GM12878 (cell line): ENCODE data around the gene FUT8. TPM values are rescaled to one million over a fixed set of nuclear protein-coding genes. Genes with fewer than 3 reads are reported as not detected.

ENCODE experiments used
- ATAC-seq: fragments of 200-7000 bp; cut with Tn5 transposase; 3 replicates; pipeline ENCODE4 v1.9.1; 2020; ENCODE audit warnings: mild to moderate bottlenecking, moderate library complexity
- BruUV-seq: library from RNA; stranded (reverse); fragments of 400-500 nt; replicated peaks from 2 replicates; lab custom pipeline; 2021; lab: Mats Ljungman, UMichigan
- CTCF ChIA-PET: fragments of 300-600 bp; sonication (Branson Sonifier 250); formaldehyde crosslinking; extraction: SDS; loops from one replicate; lab custom pipeline; 2021; ENCODE audit warnings: inconsistent platforms; lab: Yijun Ruan, JAX
- POLR2A ChIA-PET: fragments of 350-600 bp; formaldehyde crosslinking; extraction: SDS; loops from one replicate; lab custom pipeline; 2021; ENCODE audit warnings: inconsistent platforms; lab: Charles Lee
- RAD21 ChIA-PET: fragments of 300-600 bp; sonication (Branson Sonifier 250); formaldehyde crosslinking; loops from one replicate; lab custom pipeline; 2023; ENCODE audit warnings: antibody characterized with exemption; ENCODE audit not compliant: unreplicated experiment; lab: Charles Lee
- SMC1A ChIA-PET: fragments of 300-600 bp; sonication (Branson Sonifier 250); formaldehyde crosslinking; loops from one replicate; lab custom pipeline; 2023; ENCODE audit not compliant: unreplicated experiment, uncharacterized antibody; lab: Charles Lee
- DNase-seq: peaks from one replicate; pipeline ENCODE4 v3.0.0-alpha.2; 2011; ENCODE audit warnings: low read depth, low spot score
- FAIRE-seq: peaks from 3 replicates; lab custom pipeline; 2011; peaks lifted over from hg19 to GRCh38; lab: Jason Lieb, UNC
- H2AFZ ChIP-seq: 2 replicates; pipeline ENCODE4 v1.6.0; 2011; ENCODE audit warnings: low read depth, low read length, control low read depth; ENCODE audit not compliant: control insufficient read depth
- H3K27ac ChIP-seq: 2 replicates; pipeline ENCODE4 v1.5.1; 2011; ENCODE audit warnings: control low read depth; ENCODE audit not compliant: control insufficient read depth, insufficient read depth
- H3K27me3 ChIP-seq, 2 experiments: replicated peaks in 1 of 2; 2 replicates each; pipeline versions ENCODE4 v1.6.0 to v1.6.1; 2011; ENCODE audit warnings: low read length in 1 of 2; ENCODE audit not compliant: control insufficient read depth in 2 of 2, insufficient read depth in 2 of 2
- H3K36me3 ChIP-seq, 2 experiments: 2 replicates each; pipeline ENCODE4 v1.5.1; 2011; ENCODE audit warnings: low read length in 1 of 2; ENCODE audit not compliant: control insufficient read depth in 2 of 2, insufficient read depth in 2 of 2
- H3K4me1 ChIP-seq: 2 replicates; pipeline ENCODE4 v1.6.1; 2011; ENCODE audit warnings: mild to moderate bottlenecking, low read length, moderate library complexity, mixed read lengths; ENCODE audit not compliant: control insufficient read depth, insufficient read depth
- H3K4me2 ChIP-seq: 2 replicates; pipeline ENCODE4 v1.6.0; 2011; ENCODE audit warnings: control low read depth; ENCODE audit not compliant: control insufficient read depth, insufficient read depth
- H3K4me3 ChIP-seq: fragments of 200-600 bp; sonication (generic); 2 replicates; pipeline ENCODE4 v1.5.1; 2016
- H3K79me2 ChIP-seq: 2 replicates; pipeline ENCODE4 v1.6.0; 2011; ENCODE audit warnings: low read length; ENCODE audit not compliant: control insufficient read depth, insufficient read depth
- H3K9ac ChIP-seq: 2 replicates; pipeline ENCODE4 v1.8.0; 2011; ENCODE audit warnings: low read length, control low read depth, mixed read lengths; ENCODE audit not compliant: control insufficient read depth, insufficient read depth
- H3K9me3 ChIP-seq: replicated peaks from 3 replicates; pipeline ENCODE4 v1.5.1; 2011; ENCODE audit warnings: mild to moderate bottlenecking, low read length; ENCODE audit not compliant: control insufficient read depth, insufficient read depth
- H4K20me1 ChIP-seq: 2 replicates; pipeline ENCODE4 v1.6.0; 2011; ENCODE audit not compliant: control insufficient read depth, insufficient read depth
- CEBPZ ChIP-seq: fragments of 150-350 bp; IDR thresholded peaks from 2 replicates; pipeline ENCODE4 v1.6.1; 2016; ENCODE audit warnings: low read depth, low read length
- CREM ChIP-seq: IDR thresholded peaks from 2 replicates; pipeline ENCODE4 v1.6.1; 2014; ENCODE audit warnings: antibody characterized with exemption, low read depth
- GATAD2B ChIP-seq: fragments of 450-650 bp; conservative IDR thresholded peaks from 2 replicates; pipeline ENCODE4 v1.6.1; 2017; ENCODE audit warnings: low read depth, mild to moderate bottlenecking, moderate library complexity
- MTA2 ChIP-seq: fragments of 450-650 bp; IDR thresholded peaks from 2 replicates; pipeline ENCODE4 v1.6.1; 2016; ENCODE audit warnings: low read depth, mild to moderate bottlenecking, moderate library complexity
- SMARCA5 ChIP-seq: fragments of 450-650 bp; IDR thresholded peaks from 2 replicates; pipeline ENCODE4 v1.6.1; 2017; ENCODE audit warnings: mild to moderate bottlenecking
- TCF3 ChIP-seq: IDR thresholded peaks from 2 replicates; pipeline ENCODE4 v1.6.1; 2012; ENCODE audit warnings: low read depth, mild to moderate bottlenecking, low read length, borderline replicate concordance; ENCODE audit not compliant: insufficient read depth
- USF1 ChIP-seq: IDR thresholded peaks from 2 replicates; pipeline ENCODE4 v1.6.1; 2011; ENCODE audit warnings: borderline replicate concordance, low read depth, mild to moderate bottlenecking, moderate library complexity, mixed read lengths, low read length; ENCODE audit not compliant: insufficient read depth; ENCODE audit errors: extremely low read length
- WRNIP1 ChIP-seq: IDR thresholded peaks from 2 replicates; pipeline ENCODE4 v1.6.1; 2011; ENCODE audit warnings: low read depth, low read length, improper control_type of control experiment, borderline replicate concordance
- ZNF592 ChIP-seq: fragments of 450-650 bp; IDR thresholded peaks from 2 replicates; pipeline ENCODE4 v1.6.1; 2017; ENCODE audit warnings: mild to moderate bottlenecking, moderate library complexity
- WGBS: methylation state at CpG from one replicate; pipeline ENCODE4 v1.1.6; 2016; ENCODE audit warnings: low lambda C conversion rate; ENCODE audit not compliant: insufficient replicate concordance, insufficient coverage; ENCODE audit errors: missing lambda C conversion rate; 5-methylcytosine and 5-hydroxymethylcytosine counted together
- in situ Hi-C: fragments of 300-500 bp; cut with MboI; formaldehyde crosslinking; loops from 9 replicates; pipeline ENCODE4 v1.14.3; 2018; ENCODE audit warnings: mixed read lengths
- intact Hi-C: fragments of 100-400 bp; cut with micrococcal nuclease; formaldehyde crosslinking; loops from one replicate; pipeline ENCODE4 v1.14.2; 2022; ENCODE audit not compliant: unreplicated experiment
- polyA plus RNA-seq, 11 experiments: library from polyadenylated mRNA; depleted of rRNA in 4 of 11; unstranded in 6 of 11; stranded (reverse) in 5 of 11; fragments of >200 nt; fragmentation: Nextera tagmentation in 4 of 11; fragmentation: Illumina TruSeq in 1 of 11; extraction: Ambion mirVana in 4 of 11; extraction: Trizol in 1 of 11; gene quantifications; 1 replicate in 1 of 11; 2 replicates in 10 of 11; pipeline versions ENCODE4 v1.2.1 to v1.2.3, GENCODE V29; 2011 to 2016; ENCODE audit warnings: inconsistent platforms in 2 of 11, missing spikeins in 2 of 11, low read depth in 1 of 11
- total RNA-seq, 4 experiments: library from RNA; depleted of rRNA in 3 of 4; stranded (reverse); fragments of >200 nt in 3 of 4; fragmentation: Illumina TruSeq in 1 of 4; extraction: Trizol in 1 of 4; gene quantifications; 2 replicates each; pipeline versions ENCODE4 v1.2.1 to v1.2.3, GENCODE V29; 2013 to 2021

FUT8 gene
- total and polyA plus RNA-seq, 10 of the 15 experiments (the other 5 are each of a cell fraction or from before 2014, with no cell fraction given): 21.3 to 106 (median 66.3) TPM

- no peak for TF ChIP-seq ZNF592
Observed at GRCh38 chr14:65449647-65450046, 37.1 kb downstream of the FUT8 start (continued).

- no peak for ATAC-seq
- DNase-seq: no peak
- no TSS peak for BruUV-seq
- Histone ChIP-seq H3K36me3 (peaks cover 4 to 9% of the 10 kb centered on the region in 2 experiments; a peak in 3 of 4 replicates), H3K9ac (no peak overlapping the region), H3K4me2 (no peak overlapping the region), H2AFZ (no peak overlapping the region)
- intact Hi-C loops: no loop called here
- ChIA-PET POLR2A (no interaction called here), SMC1A (interaction anchor here (1.0 to 1.7 kb wide), 3 partner anchors 10 to 38 kb away, joined by 3 to 4 read pairs (median 3); no protein-coding TSS in a partner anchor)
- TF ChIP-seq CREM (no peak), TCF3 (no peak), GATAD2B (no peak), USF1 (no peak), WRNIP1 (no peak), MTA2 (no peak), CEBPZ (no peak), SMARCA5 (no peak)
- TF ChIP-seq, all 136 proteins: peak for 0
- RAD21 ChIA-PET: interaction anchor here (0.6 kb wide), 1 partner anchor 80 kb away, joined by 3 read pairs; no protein-coding TSS in a partner anchor
- peaks cover 23% of the 10 kb centered on the region for H3K79me2 ChIP-seq
- no peaks in the 10 kb centered on the region for H3K27me3 ChIP-seq
- H3K4me1 ChIP-seq: no peaks in the 10 kb centered on the region
- H3K27ac ChIP-seq: no peak overlapping the region
- in situ Hi-C loops: no loop called here
- FAIRE-seq: no peak
- CTCF ChIA-PET: no interaction called here
- 94% methylated on average over 3 of the region's 3 CpGs for WGBS
- H3K4me3 ChIP-seq: no peak overlapping the region
- no peaks in the 10 kb centered on the region for H4K20me1 ChIP-seq
- H3K9me3 ChIP-seq: peaks cover 16% of the 10 kb centered on the region
Observed at GRCh38 chr14:65453807-65454480, 41.4 kb downstream of the FUT8 start.
